ENCODE results near the gene GUCY1A2.

DNA sequence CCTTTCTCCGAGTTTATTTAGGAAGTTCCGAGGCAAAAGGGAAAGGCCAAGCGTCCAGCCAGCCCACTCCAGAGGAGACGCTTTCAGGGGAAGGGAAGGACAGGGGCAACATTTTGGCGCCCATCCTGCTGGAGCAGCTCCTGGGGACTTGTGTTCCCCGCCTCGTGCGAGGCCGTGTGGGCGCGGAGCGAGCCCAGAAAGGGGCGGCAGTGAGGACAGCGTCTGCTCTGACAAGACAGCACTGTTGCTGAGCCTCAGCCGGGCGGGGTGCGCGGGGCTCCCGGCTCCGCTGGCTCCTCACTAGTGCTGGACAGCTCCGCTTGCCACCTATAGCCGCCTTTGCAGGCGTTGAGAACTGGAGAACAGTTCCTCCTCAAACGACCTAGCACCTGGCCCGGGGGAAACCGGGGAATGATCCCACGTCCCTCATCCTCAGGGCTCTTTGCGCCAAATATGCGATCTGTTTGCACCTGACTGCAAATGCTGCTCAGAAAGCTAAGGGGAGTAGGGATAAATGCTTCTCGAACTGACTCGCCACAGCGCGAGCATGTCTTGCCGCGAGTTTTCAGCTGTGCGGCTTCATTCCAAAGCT lies 722 bp upstream of the GUCY1A2 start:
- TF ChIP-seq POLR2A (IDR thresholded peaks at IDR 0.05; ENCODE audit: low read depth, low read length): no peak
- TF ChIP-seq CTCF (IDR thresholded peaks at IDR 0.05; ENCODE audit: extremely low read depth in 1 of 2, insufficient read depth in 1 of 2, low read depth in 1 of 2, low read length in 2 of 2): no peak
- TF ChIP-seq EZH2 (IDR thresholded peaks at IDR 0.05; ENCODE audit: borderline replicate concordance, low read depth, low read length, severe bottlenecking): peak; percentile 15
- TF ChIP-seq MAX (IDR thresholded peaks at IDR 0.05; ENCODE audit: insufficient read depth, insufficient read length): no peak
- no peak for TF ChIP-seq JUN (IDR thresholded peaks at IDR 0.05; ENCODE audit: borderline replicate concordance, insufficient read depth, insufficient read length, low read depth)
- no peak for TF ChIP-seq POLR2AphosphoS5 (IDR thresholded peaks at IDR 0.05; ENCODE audit: insufficient read depth, low read depth, low read length)
- no peak for TF ChIP-seq FOS (IDR thresholded peaks at IDR 0.05; ENCODE audit: borderline replicate concordance, insufficient read depth, low read length)
- no peak for TF ChIP-seq MYC (IDR thresholded peaks at IDR 0.05; ENCODE audit: low read depth, low read length)
